CD8-positive, alpha-beta memory T cell (primary cell): ENCODE data around the gene PLAC9. TPM values are rescaled to one million over a fixed set of nuclear protein-coding genes. Genes with fewer than 3 reads are reported as not detected.
A peak's percentile ranks its signal among the peaks of the same experiment; 100 is the strongest.

Experiments
- CTCF ChIA-PET: fragments of 350-600 bp; sonication (Branson Sonifier 250); formaldehyde crosslinking; loops from one replicate; lab custom pipeline; 2021; ENCODE audit warnings: antibody characterized with exemption; lab: Charles Lee
- POLR2A ChIA-PET: fragments of 350-600 bp; sonication (Branson Sonifier 250); formaldehyde crosslinking; loops from one replicate; lab custom pipeline; 2021; ENCODE audit warnings: antibody characterized with exemption; lab: Charles Lee
- DNase-seq, 5 donors: peaks; one replicate each; pipeline versions ENCODE4 v3.0.0 to v3.0.0-alpha.2; 2020 to 2022; ENCODE audit warnings: mixed read lengths in 1 of 5
- H3K27ac ChIP-seq: one replicate; pipeline ENCODE4 v1.7.0; 2013; ENCODE audit warnings: low read depth, mild to moderate bottlenecking, low read length, moderate library complexity
- H3K27me3 ChIP-seq: 2 replicates; pipeline ENCODE4 v1.7.0; 2013; ENCODE audit warnings: low read length, mild to moderate bottlenecking; ENCODE audit not compliant: insufficient read depth, poor library complexity, severe bottlenecking
- H3K36me3 ChIP-seq: 2 replicates; pipeline ENCODE4 v1.7.0; 2013; ENCODE audit warnings: mild to moderate bottlenecking, low read length, moderate library complexity; ENCODE audit not compliant: insufficient read depth
- H3K4me1 ChIP-seq: 2 replicates; pipeline ENCODE4 v1.7.0; 2013; ENCODE audit warnings: mild to moderate bottlenecking, low read length, moderate library complexity; ENCODE audit not compliant: insufficient read depth
- H3K4me3 ChIP-seq: 2 replicates; pipeline ENCODE4 v1.7.0; 2013; ENCODE audit warnings: mild to moderate bottlenecking, low read length
- H3K9me3 ChIP-seq: 2 replicates; pipeline ENCODE4 v1.7.0; 2013; ENCODE audit warnings: mild to moderate bottlenecking, low read length
- H3K27ac Mint-ChIP-seq, 8 donors: one replicate each; pipeline ENCODE4 v1.8.0; 2020 to 2021; ENCODE audit warnings: mixed read lengths in 8 of 8, mild to moderate bottlenecking in 6 of 8, inconsistent platforms in 3 of 8, moderate library complexity in 3 of 8
- H3K27me3 Mint-ChIP-seq, 2 donors: one replicate each; pipeline ENCODE4 v1.8.0; 2020 to 2021; ENCODE audit warnings: mixed read lengths in 2 of 2, mild to moderate bottlenecking in 1 of 2, moderate library complexity in 1 of 2
- H3K36me3 Mint-ChIP-seq, 3 donors: one replicate each; pipeline ENCODE4 v1.8.0; 2020 to 2021; ENCODE audit warnings: mixed read lengths in 3 of 3, inconsistent platforms in 1 of 3, mild to moderate bottlenecking in 1 of 3
- H3K4me1 Mint-ChIP-seq, 3 donors: one replicate each; pipeline ENCODE4 v1.8.0; 2020 to 2021; ENCODE audit warnings: mixed read lengths in 3 of 3, inconsistent platforms in 1 of 3, mild to moderate bottlenecking in 1 of 3
- H3K4me3 Mint-ChIP-seq, 7 donors: one replicate each; pipeline ENCODE4 v1.8.0; 2020 to 2021; ENCODE audit warnings: mixed read lengths in 7 of 7, mild to moderate bottlenecking in 6 of 7, moderate library complexity in 4 of 7, inconsistent platforms in 2 of 7
- H3K9me3 Mint-ChIP-seq, 5 donors: one replicate each; pipeline ENCODE4 v1.8.0; 2020 to 2022; ENCODE audit warnings: mixed read lengths in 5 of 5, mild to moderate bottlenecking in 3 of 5, moderate library complexity in 2 of 5, inconsistent platforms in 1 of 5
- polyA plus RNA-seq: library from polyadenylated mRNA; unstranded; fragments of 300-500 nt; fragmentation: Illumina TruSeq; gene quantifications from one replicate; pipeline ENCODE4 v1.2.3, GENCODE V29; 2021
- total RNA-seq, 2 experiments: library from RNA; stranded (reverse); gene quantifications; one replicate each; pipeline ENCODE4 v1.2.3, GENCODE V29; 2021

The PLAC9 gene
- total and polyA plus RNA-seq, 3 experiments from 2014 or later, result not detected

- no peaks in the 10 kb centered on the region for H3K9me3 Mint-ChIP-seq
- Histone ChIP-seq H3K9me3 (no peaks in the 10 kb centered on the region), H3K4me1 (no peaks in the 10 kb centered on the region), H3K4me3 (no peak overlapping the region), H3K36me3 (peaks cover 63% of the 10 kb centered on the region), H3K27me3 (no peaks in the 10 kb centered on the region), H3K27ac (no peak overlapping the region)
- no peaks in the 10 kb centered on the region for H3K27me3 Mint-ChIP-seq
- ChIA-PET POLR2A (no interaction called here), CTCF (interaction anchor here (1.8 kb wide), 1 partner anchor 58 kb away, joined by 6 read pairs; no protein-coding TSS in a partner anchor)
- H3K36me3 Mint-ChIP-seq, result peaks cover 4 to 91% (median 26%) of the 10 kb centered on the region in 3 donors
- peak overlapping the region in 3 of 8 donors; percentile 42 to 73 (median 52) for H3K27ac Mint-ChIP-seq
- DNase-seq, result no peak
- no peak overlapping the region for H3K4me3 Mint-ChIP-seq
- H3K4me1 Mint-ChIP-seq, result no peaks in the 10 kb centered on the region
Observed at GRCh38 chr10:80163741-80164341, 31.3 kb downstream of the PLAC9 start.

GRCh38 chr10:80164596-80164995 lies 32.1 kb downstream of the PLAC9 start:
- ChIA-PET CTCF (no interaction called here), POLR2A (no interaction called here)
- Mint-ChIP-seq H3K27me3 (no peaks in the 10 kb centered on the region), H3K4me3 (no peak overlapping the region), H3K9me3 (no peaks in the 10 kb centered on the region), H3K4me1 (peaks cover 4 to 5% (median 5%) of the 10 kb centered on the region in 3 donors), H3K36me3 (peaks cover 4 to 88% (median 27%) of the 10 kb centered on the region in 3 donors), H3K27ac (peak overlapping the region in 1 of 8 donors; percentile 23)
- Histone ChIP-seq H3K4me1 (no peaks in the 10 kb centered on the region), H3K36me3 (peaks cover 62% of the 10 kb centered on the region), H3K9me3 (no peaks in the 10 kb centered on the region), H3K27me3 (no peaks in the 10 kb centered on the region), H3K27ac (no peak overlapping the region), H3K4me3 (no peak overlapping the region)
- DNase-seq, result peak in 1 of 5 donors; percentile 8

- H3K27me3 Mint-ChIP-seq, result no peaks in the 10 kb centered on the region
- H3K9me3 Mint-ChIP-seq, result no peaks in the 10 kb centered on the region
- Histone ChIP-seq H3K27me3 (no peaks in the 10 kb centered on the region), H3K4me1 (no peaks in the 10 kb centered on the region), H3K9me3 (no peaks in the 10 kb centered on the region), H3K36me3 (peaks cover 57% of the 10 kb centered on the region), H3K4me3 (no peak overlapping the region), H3K27ac (no peak overlapping the region)
- peak in 1 of 5 donors; percentile 11 for DNase-seq
- ChIA-PET CTCF (interaction anchor here (2.7 kb wide), 1 partner anchor 14 kb away, joined by 10 read pairs; no protein-coding TSS in a partner anchor), POLR2A (no interaction called here)
- H3K4me3 Mint-ChIP-seq, result no peak overlapping the region
- H3K27ac Mint-ChIP-seq, result no peak overlapping the region
- peaks cover 4 to 88% (median 22%) of the 10 kb centered on the region in 3 donors for H3K36me3 Mint-ChIP-seq
- peaks cover 9 to 11% (median 11%) of the 10 kb centered on the region in 3 donors for H3K4me1 Mint-ChIP-seq
Observed at GRCh38 chr10:80165173-80165572, 32.6 kb downstream of the PLAC9 start.

- CTCF ChIA-PET, result interaction anchor here (2.7 kb wide), 1 partner anchor 15 kb away, joined by 10 read pairs; no protein-coding TSS in a partner anchor
- POLR2A ChIA-PET, result no interaction called here
- peak overlapping the region in 2 of 8 donors; percentile 10 to 74 for H3K27ac Mint-ChIP-seq
- H3K9me3 ChIP-seq, result no peaks in the 10 kb centered on the region
- DNase-seq, result peak in 1 of 5 donors; percentile 14
- no peak overlapping the region for H3K4me3 Mint-ChIP-seq
- no peaks in the 10 kb centered on the region for H3K9me3 Mint-ChIP-seq
- H3K36me3 ChIP-seq, result peaks cover 47% of the 10 kb centered on the region
- peaks cover 9 to 24% (median 12%) of the 10 kb centered on the region in 3 donors for H3K4me1 Mint-ChIP-seq
- no peak overlapping the region for H3K4me3 ChIP-seq
- no peak overlapping the region for H3K27ac ChIP-seq
- H3K4me1 ChIP-seq, result no peaks in the 10 kb centered on the region
- no peaks in the 10 kb centered on the region for H3K27me3 Mint-ChIP-seq
- H3K27me3 ChIP-seq, result no peaks in the 10 kb centered on the region
- H3K36me3 Mint-ChIP-seq, result peaks cover 4 to 88% (median 13%) of the 10 kb centered on the region in 3 donors
Observed at GRCh38 chr10:80166581-80167470, 34.3 kb downstream of the PLAC9 start.

- H3K4me3 ChIP-seq, result no peak overlapping the region
- H3K4me1 ChIP-seq, result no peaks in the 10 kb centered on the region
- DNase-seq, result peak in 1 of 5 donors; percentile 17
- H3K36me3 ChIP-seq, result peaks cover 48% of the 10 kb centered on the region
- no peak overlapping the region for H3K27ac ChIP-seq
- POLR2A ChIA-PET, result no interaction called here
- CTCF ChIA-PET, result interaction anchor here (0.9 to 2.7 kb wide), 3 partner anchors 16 to 55 kb away, joined by 3 to 10 read pairs (median 5); no protein-coding TSS in a partner anchor
- no peaks in the 10 kb centered on the region for H3K9me3 ChIP-seq
- Mint-ChIP-seq H3K9me3 (no peaks in the 10 kb centered on the region), H3K27me3 (no peaks in the 10 kb centered on the region), H3K27ac (peak overlapping the region in 3 of 8 donors; percentile 41 to 74 (median 55)), H3K36me3 (peaks cover 4 to 88% (median 13%) of the 10 kb centered on the region in 3 donors), H3K4me3 (no peak overlapping the region), H3K4me1 (peaks cover 9 to 31% (median 12%) of the 10 kb centered on the region in 3 donors)
- no peaks in the 10 kb centered on the region for H3K27me3 ChIP-seq
Observed at GRCh38 chr10:80167471-80168161, 35.1 kb downstream of the PLAC9 start.

- Histone ChIP-seq H3K27ac (no peak overlapping the region), H3K36me3 (peaks cover 50% of the 10 kb centered on the region), H3K4me1 (peaks cover 2% of the 10 kb centered on the region), H3K4me3 (no peak overlapping the region), H3K27me3 (no peaks in the 10 kb centered on the region), H3K9me3 (no peaks in the 10 kb centered on the region)
- Mint-ChIP-seq H3K27ac (peak overlapping the region in 3 of 8 donors; percentile 29 to 57 (median 55)), H3K4me1 (peaks cover 9 to 31% (median 12%) of the 10 kb centered on the region in 3 donors), H3K4me3 (no peak overlapping the region), H3K9me3 (no peaks in the 10 kb centered on the region), H3K36me3 (peaks cover 4 to 88% (median 9%) of the 10 kb centered on the region in 3 donors), H3K27me3 (no peaks in the 10 kb centered on the region)
- CTCF ChIA-PET, result interaction anchor here (0.9 to 1.3 kb wide), 2 partner anchors 36 to 54 kb away, joined by 3 to 5 read pairs; no protein-coding TSS in a partner anchor
- peak in 1 of 5 donors; percentile 22 for DNase-seq
- POLR2A ChIA-PET, result no interaction called here
Observed at GRCh38 chr10:80168162-80168511, 35.6 kb downstream of the PLAC9 start.

- Mint-ChIP-seq H3K36me3 (peaks cover 4 to 88% (median 7%) of the 10 kb centered on the region in 3 donors), H3K4me1 (peaks cover 9 to 37% (median 12%) of the 10 kb centered on the region in 3 donors), H3K4me3 (no peak overlapping the region), H3K9me3 (no peaks in the 10 kb centered on the region), H3K27ac (peak overlapping the region in 4 of 8 donors; percentile 16 to 80 (median 40)), H3K27me3 (no peaks in the 10 kb centered on the region)
- no peaks in the 10 kb centered on the region for H3K9me3 ChIP-seq
- H3K36me3 ChIP-seq, result peaks cover 48% of the 10 kb centered on the region
- H3K27me3 ChIP-seq, result no peaks in the 10 kb centered on the region
- H3K4me3 ChIP-seq, result no peak overlapping the region
- H3K4me1 ChIP-seq, result peaks cover 8% of the 10 kb centered on the region
- ChIA-PET CTCF (interaction anchor here (0.9 to 1.3 kb wide), 3 partner anchors 25 to 54 kb away, joined by 3 to 5 read pairs (median 3); no protein-coding TSS in a partner anchor), POLR2A (no interaction called here)
- H3K27ac ChIP-seq, result no peak overlapping the region
- peak in 3 of 5 donors; percentile 15 to 56 (median 19) for DNase-seq
Observed at GRCh38 chr10:80168679-80169380, 36.3 kb downstream of the PLAC9 start.
